Measurements from ENCODE around the gene CDC26.
A peak's percentile ranks its signal among the peaks of the same experiment; 100 is the strongest.
"Not testable (repeated sequence)": the region's sequence is repeated elsewhere in the genome, so short reads cannot be mapped to it uniquely, and the experiment has no call there.

CDC26 gene

GRCh38 chr9:113237026-113237425 is 38.3 kb downstream of the CDC26 start:
- DNase-seq = no peak

GRCh38 chr9:113235701-113236255 is 39.6 kb downstream of the CDC26 start:
- DNase-seq = not testable (repeated sequence)

- no peak for DNase-seq
These were observed 43.7 kb downstream of the CDC26 start for GRCh38 chr9:113231701-113232100.

- DNase-seq = no peak
These were observed 47.2 kb downstream of the CDC26 start for GRCh38 chr9:113228130-113228665.

- no peak for DNase-seq
These were observed 47.9 kb downstream of the CDC26 start for GRCh38 chr9:113227436-113227835.

- DNase-seq = no peak
These were observed 51.4 kb downstream of the CDC26 start for GRCh38 chr9:113223963-113224362.

GRCh38 chr9:113222482-113222841 is 52.9 kb downstream of the CDC26 start:
- DNase-seq = no peak

GRCh38 chr9:113221800-113222481 is 53.4 kb downstream of the CDC26 start:
- DNase-seq = no peak

GRCh38 chr9:113221003-113221799 is 54.2 kb downstream of the CDC26 start, which contains the start of the genes FKBP15 and SLC31A1:
Gene FKBP15 (minus strand): TSS chr9:113221277. CDS start chr9:113221243, 34 bp downstream.
Gene SLC31A1 (plus strand): TSS chr9:113221544. CDS start chr9:113256149, 34,605 bp downstream.
- peak; percentile 91 to 97 for DNase-seq

- no peak for DNase-seq
These were observed 54.8 kb downstream of the CDC26 start for GRCh38 chr9:113220467-113221002.

- no peak for DNase-seq
These were observed 55.4 kb downstream of the CDC26 start for GRCh38 chr9:113219969-113220368.

- DNase-seq = peak in 1 of 2 donors; percentile 50
These were observed 56.0 kb downstream of the CDC26 start for GRCh38 chr9:113219186-113219936.
